Stromal cell of bone marrow (primary cell): ENCODE results near the gene PIGO.

Source experiments
- DNase-seq: peaks from one replicate; pipeline ENCODE4 v3.0.0-alpha.2; 2012; ENCODE audit warnings: low read depth

The PIGO gene

DNA sequence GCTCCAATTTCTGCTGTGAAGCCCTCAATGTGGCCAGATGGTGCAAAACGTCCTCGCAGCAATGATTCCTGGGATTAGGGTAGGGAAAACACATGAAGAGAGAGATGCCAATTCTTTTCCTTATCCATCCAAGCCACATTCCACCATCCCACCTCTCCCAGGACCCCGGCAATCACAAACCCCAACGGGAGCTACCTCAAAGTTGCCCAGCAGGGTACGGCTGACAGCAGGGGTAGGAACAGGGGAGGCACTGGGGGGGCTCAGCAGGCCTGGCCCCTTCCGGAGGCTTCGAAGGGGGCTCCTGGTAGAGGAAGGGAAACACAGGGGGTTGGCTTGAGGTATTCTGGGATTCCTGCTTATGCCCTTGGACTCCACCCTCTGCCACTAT lies 9.9 kb upstream of the PIGO start:
- DNase-seq, result no peak

DNA sequence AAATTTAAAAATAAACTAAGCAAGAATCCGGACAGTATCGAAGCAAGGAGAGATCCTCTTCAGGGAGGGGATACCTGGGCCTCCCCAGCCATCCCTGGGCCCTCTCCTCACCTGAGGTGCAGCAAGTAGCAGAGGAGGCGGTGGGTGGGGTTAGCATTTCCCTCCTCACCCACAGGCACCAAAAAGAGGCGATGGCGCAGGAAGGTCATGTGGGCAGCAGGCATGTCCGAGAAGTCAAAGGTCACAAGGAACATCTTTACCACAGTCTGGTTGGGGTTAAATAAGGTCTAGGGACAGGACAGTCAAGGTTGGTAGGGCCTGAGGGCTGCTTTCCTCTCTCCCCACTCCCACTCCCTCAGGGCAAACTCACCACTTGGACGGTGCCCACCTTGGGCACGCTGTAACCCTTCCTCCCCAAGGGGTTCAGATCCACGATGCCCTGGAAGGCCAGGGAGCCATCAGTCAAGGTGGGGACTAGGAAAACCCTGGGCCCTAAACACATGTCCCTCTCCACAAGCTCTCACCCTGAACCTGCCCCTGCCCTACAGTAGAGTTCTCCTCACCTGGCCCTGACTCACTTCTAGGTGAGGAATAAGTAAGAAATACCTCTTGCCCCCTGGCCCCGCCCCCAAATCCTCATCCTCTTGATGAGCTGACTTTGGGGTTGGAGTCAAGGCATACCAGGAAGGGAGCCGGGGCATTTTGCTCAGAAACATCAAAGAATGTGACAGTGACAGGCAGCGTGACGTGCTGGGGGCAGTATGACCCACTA lies 9.4 kb upstream of the PIGO start:
- DNase-seq, result no peak

DNA sequence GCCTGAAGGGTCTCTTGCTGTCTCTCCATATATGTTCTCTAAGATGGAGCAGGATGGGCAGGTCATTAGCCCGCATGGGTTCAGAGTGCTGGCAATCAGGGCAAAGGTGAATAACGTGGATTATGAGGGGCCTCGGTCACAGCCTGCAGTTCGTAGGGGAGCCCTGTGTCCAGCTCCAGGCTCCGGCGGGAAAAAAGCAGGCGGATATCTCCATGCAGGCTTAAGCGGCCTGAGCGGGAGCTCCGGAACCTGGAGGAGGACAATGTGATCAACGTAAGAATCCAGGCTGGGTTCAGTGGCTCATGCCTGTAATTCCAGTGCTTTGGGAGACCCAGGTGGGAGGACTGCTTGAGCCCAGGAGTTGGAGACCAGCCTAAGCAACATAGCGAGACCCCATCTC lies 8.7 kb upstream of the PIGO start:
- DNase-seq, result no peak

DNA sequence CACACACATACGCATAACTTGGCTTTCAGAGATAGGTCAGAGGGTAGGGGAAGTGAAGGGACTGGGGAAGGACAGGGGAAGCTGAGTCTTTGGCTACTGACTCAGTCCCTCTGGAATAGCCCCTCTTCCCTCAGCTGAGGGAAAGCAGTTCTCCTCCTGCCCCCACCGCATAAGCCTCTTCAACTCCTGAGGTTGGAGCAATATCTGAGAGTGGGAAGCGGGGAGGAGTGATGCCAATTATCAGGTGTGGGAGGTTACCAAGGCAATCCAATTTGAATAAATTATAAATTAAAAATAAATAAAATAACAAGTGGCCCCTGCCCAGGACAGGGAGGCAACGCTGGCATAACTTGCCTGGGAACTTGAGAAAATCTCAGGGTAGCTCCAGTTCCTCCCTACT lies 8.2 kb upstream of the PIGO start:
- DNase-seq, result no peak

- no peak for DNase-seq
Observed at GRCh38 chr9:35103660-35104191, 7.3 kb upstream of the PIGO start.

DNA sequence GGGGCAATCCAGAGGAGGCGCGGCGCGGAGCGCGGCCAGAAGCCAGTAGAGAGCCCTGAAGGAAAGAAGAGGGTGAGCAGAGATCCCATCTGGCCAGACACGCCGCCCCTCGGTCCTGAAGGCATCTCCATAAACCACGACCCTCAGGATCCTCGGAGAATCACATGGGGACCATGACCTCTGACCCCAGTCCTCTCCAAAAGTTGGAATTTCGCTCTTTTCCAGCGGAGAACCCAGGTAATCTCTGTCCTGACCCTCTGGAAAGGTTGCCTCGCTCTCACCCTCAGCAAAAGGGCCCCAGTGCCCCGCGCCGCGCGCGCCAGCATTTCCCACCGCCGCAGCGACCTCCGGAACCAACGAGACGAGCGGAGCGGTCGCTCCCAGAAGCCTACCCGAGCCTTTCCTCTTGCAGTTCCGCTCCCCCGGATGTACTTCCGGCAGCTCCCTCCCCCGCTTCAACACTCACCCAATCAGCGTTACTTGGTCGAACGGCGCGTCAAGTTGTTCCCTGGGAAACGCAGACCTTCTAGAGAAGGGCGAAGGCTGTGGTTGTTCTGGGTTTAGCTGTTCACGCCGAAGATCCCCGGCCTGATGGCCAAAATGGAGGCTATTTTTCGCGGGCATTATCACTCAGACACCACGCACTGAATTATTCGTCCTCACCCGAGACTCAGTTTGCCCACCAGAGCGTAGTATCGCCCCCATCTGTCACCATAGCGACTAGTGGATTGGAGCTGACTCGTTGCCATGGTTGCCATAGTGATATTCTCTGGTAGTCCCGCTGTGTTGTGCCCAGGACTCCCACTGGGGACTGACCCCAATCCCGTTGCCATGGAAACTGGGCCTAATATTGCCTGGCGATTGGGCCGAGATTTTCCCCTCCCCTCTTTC lies 6.6 kb upstream of the PIGO start, which contains the start of gene STOML2:
Gene STOML2 (minus strand): TSS at position 363 of the 891 bp plus-strand sequence. CDS start 37 bp downstream, at position 326.
- DNase-seq, result peak; percentile 96

GRCh38 chr9:35102465-35102768 lies 6.0 kb upstream of the PIGO start:
- DNase-seq, result no peak

DNA sequence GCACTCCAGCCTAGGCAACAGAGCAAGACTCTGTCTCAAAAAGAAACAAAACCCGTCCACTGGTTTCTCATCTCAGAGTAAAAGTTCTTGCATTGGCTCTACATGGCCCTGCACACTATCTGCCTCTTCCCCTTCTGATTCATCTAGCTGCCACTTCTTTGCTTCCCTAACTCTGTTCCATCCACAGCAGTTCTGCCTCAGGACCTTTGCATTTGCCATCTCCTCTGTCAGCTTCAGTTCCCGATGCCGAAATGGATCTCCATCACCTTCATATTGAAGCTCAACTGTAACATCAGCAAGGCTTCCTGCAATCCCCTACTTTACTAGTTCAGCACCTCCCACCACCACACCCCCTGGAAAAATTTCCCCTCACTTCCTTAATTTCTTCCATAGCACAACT lies 1.2 kb upstream of the PIGO start:
- no peak for DNase-seq

DNA sequence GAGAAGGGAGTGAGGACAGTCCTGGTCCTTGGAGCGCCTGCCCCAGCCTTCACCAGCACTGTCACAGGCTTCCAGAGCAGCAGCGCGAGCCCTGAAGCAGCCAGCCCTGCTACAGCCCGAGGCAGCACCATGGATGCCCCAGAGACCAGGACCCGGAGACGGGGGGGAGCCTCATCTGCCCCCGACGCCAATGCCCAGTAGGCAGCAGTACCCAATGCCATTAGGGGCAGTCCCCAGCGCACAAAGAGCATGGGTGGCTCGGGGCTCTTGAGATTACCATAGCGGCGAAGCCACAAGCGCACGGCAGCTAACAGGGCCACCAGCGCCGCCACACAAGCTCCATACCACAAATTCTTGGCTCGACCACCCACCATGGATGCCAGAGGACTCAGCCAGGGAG lies 4.9 kb downstream of the PIGO start:
- no peak for DNase-seq

DNA sequence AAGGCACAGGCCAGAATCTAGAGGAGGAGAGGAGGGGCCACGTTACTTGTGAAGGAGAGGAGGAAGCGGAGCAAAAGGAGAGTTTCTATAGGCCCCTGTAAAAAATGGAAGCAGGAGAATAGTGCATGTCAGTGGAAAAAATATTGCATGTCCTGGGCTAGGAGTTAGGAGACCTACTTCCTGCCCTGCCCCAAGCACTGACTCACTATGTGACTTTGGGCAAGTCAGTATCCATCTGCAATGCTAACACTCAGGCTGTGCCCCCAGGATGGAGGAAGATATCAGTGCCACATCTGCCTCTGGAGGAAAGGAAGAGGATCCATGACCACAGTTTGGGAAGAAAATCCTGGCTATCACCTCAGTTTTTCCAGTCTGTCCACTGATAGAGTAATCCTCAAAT lies 7.0 kb downstream of the PIGO start:
- DNase-seq, result no peak

DNA sequence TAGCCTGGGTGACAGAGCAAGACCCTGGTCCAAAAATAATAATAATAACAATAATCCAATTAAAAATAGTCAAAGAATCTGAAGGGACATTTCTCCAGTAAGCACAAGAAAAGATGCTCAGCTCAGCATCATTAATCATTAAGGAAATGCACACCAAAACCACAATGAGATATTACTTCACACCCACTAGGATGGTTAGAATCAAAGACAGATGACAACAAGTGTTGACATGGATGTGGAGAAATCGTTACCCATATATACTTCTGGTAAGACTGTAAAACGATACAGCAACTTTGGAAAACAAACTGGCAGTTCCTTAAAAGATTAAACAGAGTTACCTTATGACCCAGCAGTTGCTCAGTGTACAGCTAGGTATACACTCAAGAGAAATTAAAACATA lies 11.3 kb downstream of the PIGO start:
- DNase-seq, result no peak

DNA sequence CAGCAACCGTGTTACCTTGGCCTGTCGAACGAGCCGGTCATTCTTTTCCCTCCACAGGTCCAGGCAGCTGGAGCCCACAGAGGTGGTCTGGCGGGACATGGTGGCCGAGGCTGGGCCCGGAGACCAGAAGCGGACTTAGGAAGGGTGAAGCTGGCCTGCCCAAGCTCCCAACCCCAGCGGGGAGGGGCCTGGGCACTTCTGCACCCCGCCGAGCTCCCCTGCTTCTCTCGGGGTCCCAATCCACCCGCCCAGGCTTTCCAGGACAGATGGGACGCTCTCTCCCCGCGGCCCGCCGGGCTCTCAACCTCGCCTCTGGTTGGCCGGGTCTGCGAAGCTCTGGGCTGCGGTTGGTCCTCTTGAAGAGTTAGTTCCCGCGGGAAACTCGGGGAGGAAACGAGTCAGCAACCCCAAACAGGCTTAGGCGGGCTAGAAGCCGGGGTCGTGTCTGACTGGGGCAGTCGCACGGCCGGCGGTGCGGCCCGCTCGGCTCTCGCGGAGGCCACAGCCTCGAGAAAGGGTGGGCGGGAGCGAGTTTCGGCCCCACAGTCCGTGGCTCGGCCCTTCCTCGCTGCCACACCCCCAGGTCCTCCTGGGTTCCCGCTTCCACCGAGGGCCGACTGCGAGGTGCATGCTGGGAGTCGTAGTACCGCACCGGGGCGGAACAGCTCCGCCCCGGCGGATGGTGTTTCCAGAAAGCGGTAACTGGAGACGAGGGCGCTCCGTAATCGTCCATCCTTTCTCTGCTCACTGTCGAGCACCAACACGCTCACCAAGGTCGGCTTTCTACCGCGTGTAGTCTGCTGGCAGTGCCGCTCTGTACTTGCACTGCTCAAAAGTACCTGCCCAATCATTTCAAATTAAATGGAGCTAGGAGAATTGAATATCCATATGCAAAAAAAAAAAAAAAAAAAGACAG lies 16.7 kb downstream of the PIGO start, which contains the start of gene FANCG:
Gene FANCG (minus strand): TSS at position 517 of the 916 bp plus-strand sequence. CDS start 418 bp downstream, at position 99.
- peak; percentile 89 for DNase-seq

GRCh38 chr9:35079041-35079425 lies 17.4 kb downstream of the PIGO start:
- DNase-seq, result no peak

DNA sequence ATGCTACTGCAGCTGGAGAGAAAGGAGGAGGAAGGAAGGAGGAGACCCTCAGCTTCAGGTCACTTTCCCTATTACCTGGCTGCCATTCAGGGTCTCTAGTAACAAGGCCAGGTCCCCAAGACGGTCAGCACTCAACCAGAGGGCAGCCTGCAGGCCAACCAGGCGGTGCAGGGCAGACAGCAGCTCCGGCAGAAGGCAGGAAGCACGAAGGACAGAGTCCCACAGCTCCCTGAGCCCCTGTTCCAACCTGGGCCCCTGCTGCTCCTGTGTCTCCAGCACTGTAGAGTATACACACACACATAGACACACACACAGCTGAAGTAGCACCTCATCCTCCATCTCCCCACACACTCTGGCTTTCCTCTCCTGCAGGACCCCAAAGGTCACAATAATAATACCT lies 18.3 kb downstream of the PIGO start:
- no peak for DNase-seq

DNA sequence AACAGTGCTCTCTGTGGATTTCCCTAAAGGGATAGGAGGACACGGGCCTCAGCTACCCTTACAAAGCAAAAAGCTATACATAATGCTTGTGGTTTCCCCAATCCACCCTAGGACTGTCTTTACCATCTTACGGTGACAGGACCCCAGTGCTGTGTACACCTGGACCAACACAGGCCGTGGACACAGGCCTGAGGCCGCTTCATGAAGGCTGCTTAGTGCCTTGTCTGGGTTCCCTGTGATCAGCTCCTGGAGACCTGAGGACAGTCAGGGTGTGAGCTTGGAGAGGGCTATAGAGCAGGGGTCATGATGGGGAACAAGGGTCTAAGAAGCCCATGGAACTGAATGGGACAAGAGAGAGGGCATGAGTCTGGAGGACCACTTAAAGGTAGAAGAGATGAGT lies 19.5 kb downstream of the PIGO start:
- no peak for DNase-seq

GRCh38 chr9:35075358-35075757 lies 21.0 kb downstream of the PIGO start:
- no peak for DNase-seq

- no peak for DNase-seq
Observed at GRCh38 chr9:35074791-35075190, 21.6 kb downstream of the PIGO start.

- DNase-seq, result no peak
Observed at GRCh38 chr9:35074141-35074540, 22.2 kb downstream of the PIGO start.

GRCh38 chr9:35073279-35073612 lies 23.1 kb downstream of the PIGO start:
- no peak for DNase-seq

DNA sequence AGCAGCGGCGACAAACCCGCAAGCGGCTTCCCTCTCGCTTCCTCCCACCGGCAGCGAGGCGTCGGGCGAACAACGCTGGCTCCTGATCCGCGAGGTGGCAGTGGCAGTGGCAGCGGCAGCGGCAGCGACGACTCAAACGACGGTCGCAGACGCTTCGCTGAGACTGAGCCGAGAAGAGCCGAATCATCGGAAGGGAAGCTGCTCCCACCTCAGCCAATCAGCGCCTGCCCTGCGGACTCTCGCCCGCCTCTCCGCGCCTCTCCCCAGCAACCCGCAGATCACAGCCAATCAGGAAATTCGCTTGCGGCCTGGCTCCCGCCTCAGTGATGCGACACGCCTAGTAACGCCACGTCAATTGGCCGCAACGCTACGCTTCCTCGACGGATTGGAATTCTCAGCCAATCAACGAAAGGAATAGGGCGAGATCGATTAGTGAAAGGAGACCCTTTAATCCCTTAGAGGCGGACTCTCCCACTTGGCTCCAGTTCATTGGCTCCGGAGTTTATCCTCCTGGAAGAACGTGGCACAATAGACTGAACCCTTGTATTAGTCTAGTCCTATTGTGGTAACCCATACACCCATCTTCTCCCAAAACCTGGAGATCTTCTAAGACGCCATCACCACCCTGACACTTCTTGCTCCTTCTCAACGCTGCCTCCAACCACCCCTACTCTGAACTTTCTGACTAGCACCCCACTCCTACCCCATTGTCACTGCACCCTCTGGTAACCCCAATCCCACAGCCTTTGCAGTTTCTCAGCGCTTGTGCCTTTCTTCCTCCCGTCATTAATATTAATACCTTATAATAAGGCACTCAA lies 23.7 kb downstream of the PIGO start, which contains the start of gene VCP:
Gene VCP (minus strand): TSS at position 165 of the 818 bp plus-strand sequence. CDS start 272 bp downstream, outside the sequence.
- peak; percentile 99 for DNase-seq

- DNase-seq, result peak; percentile 71
Observed at GRCh38 chr9:35071814-35072460, 24.5 kb downstream of the PIGO start.
